Measurements from ENCODE around the gene THY1.
"Not testable (repeated sequence)": the region's sequence is repeated elsewhere in the genome, so short reads cannot be mapped to it uniquely, and the experiment has no call there.

The THY1 gene

GRCh38 chr11:119422809-119423508, at the start of gene THY1:
THY1 (minus strand) TSS chr11:119423172; CDS start chr11:119420905, 2,267 bp downstream.
- DNase-seq: no peak

GRCh38 chr11:119472186-119472855, 49.3 kb upstream of the THY1 start:
- DNase-seq: no peak

- no peak for DNase-seq
These were observed 48.4 kb upstream of the THY1 start for GRCh38 chr11:119471329-119471728.

GRCh38 chr11:119470317-119471291, 47.6 kb upstream of the THY1 start:
- no peak for DNase-seq

- DNase-seq: no peak
These were observed 46.5 kb upstream of the THY1 start for GRCh38 chr11:119469506-119469905.

GRCh38 chr11:119468511-119468910, 45.5 kb upstream of the THY1 start:
- DNase-seq: no peak

- no peak for DNase-seq
These were observed 38.4 kb upstream of the THY1 start for GRCh38 chr11:119461229-119461963.

GRCh38 chr11:119460582-119460981, 37.6 kb upstream of the THY1 start:
- DNase-seq: no peak

GRCh38 chr11:119460097-119460496, 37.1 kb upstream of the THY1 start:
- no peak for DNase-seq

- DNase-seq: no peak
These were observed 36.5 kb upstream of the THY1 start for GRCh38 chr11:119459293-119459976.

GRCh38 chr11:119455708-119456107, 32.7 kb upstream of the THY1 start:
- DNase-seq: not testable (repeated sequence)

- DNase-seq: not testable (repeated sequence)
These were observed 32.3 kb upstream of the THY1 start for GRCh38 chr11:119455241-119455640.

- no peak for DNase-seq
These were observed 30.9 kb upstream of the THY1 start for GRCh38 chr11:119453881-119454280.

- no peak for DNase-seq
These were observed 27.8 kb upstream of the THY1 start for GRCh38 chr11:119450590-119451326.

GRCh38 chr11:119449498-119449897, 26.5 kb upstream of the THY1 start:
- DNase-seq: no peak

GRCh38 chr11:119448380-119448779, 25.4 kb upstream of the THY1 start:
- DNase-seq: no peak

- no peak for DNase-seq
These were observed 24.8 kb upstream of the THY1 start for GRCh38 chr11:119447664-119448242.

- no peak for DNase-seq
These were observed 24.1 kb upstream of the THY1 start for GRCh38 chr11:119446871-119447663.

GRCh38 chr11:119446434-119446833, 23.5 kb upstream of the THY1 start:
- no peak for DNase-seq

GRCh38 chr11:119445850-119446249, 22.9 kb upstream of the THY1 start:
- DNase-seq: no peak
